Left ventricle myocardium inferior (tissue), 1 donor: ENCODE data around the gene IL36RN. TPM values are rescaled to one million over a fixed set of nuclear protein-coding genes. Genes with fewer than 3 reads are reported as not detected.

ENCODE experiments used
- DNase-seq: peaks from one replicate; pipeline ENCODE4 v3.0.0-alpha.2; 2020
- H3K27ac ChIP-seq: fragments of 200-600 bp; replicated peaks from 2 replicates; pipeline ENCODE4 v1.8.0; 2021
- H3K27me3 ChIP-seq: fragments of 200-600 bp; 2 replicates; pipeline ENCODE4 v1.8.0; 2021; ENCODE audit warnings: low read depth
- H3K36me3 ChIP-seq: fragments of 200-600 bp; 2 replicates; pipeline ENCODE4 v1.8.0; 2021
- H3K4me1 ChIP-seq: fragments of 200-600 bp; 2 replicates; pipeline ENCODE4 v1.8.0; 2021
- H3K4me3 ChIP-seq: fragments of 200-600 bp; 2 replicates; pipeline ENCODE4 v1.8.0; 2021; ENCODE audit warnings: mild to moderate bottlenecking, moderate library complexity
- H3K9me3 ChIP-seq: fragments of 200-600 bp; replicated peaks from 2 replicates; pipeline ENCODE4 v1.8.0; 2021
- CTCF ChIP-seq: fragments of 200-600 bp; IDR thresholded peaks from 2 replicates; pipeline ENCODE4 v1.8.0; 2021; ENCODE audit warnings: antibody characterized with exemption, mild to moderate bottlenecking, borderline replicate concordance
- intact Hi-C: fragments of 100-400 bp; cut with micrococcal nuclease; formaldehyde crosslinking; loops from one replicate; pipeline ENCODE4 v1.11.0; 2022
- long read RNA-seq: library from polyadenylated mRNA; unstranded; transcript quantifications from one replicate; pipeline ENCODE4 v2.0.0, GENCODE V29; 2021
- total RNA-seq: library from RNA; stranded (reverse); fragmentation: NEBNext Ultra II Directional; extraction: Animal tissue kit (Norgen Biotek cat#: 25700); gene quantifications from one replicate; pipeline ENCODE4 v1.2.1, GENCODE V29; 2021
- donor health status: DM: no; HTN: yes; CAD: no; lungs with severe emphysema.

Gene IL36RN
- total RNA-seq = not detected
- long read RNA-seq = 0 reads

GRCh38 chr2:113058998-113059960 is at the start of gene IL36RN:
Gene IL36RN (plus strand): TSS chr2:113059198. CDS start chr2:113059439, 241 bp downstream.
- Histone ChIP-seq H3K4me3 (no peak within 1 kb of the TSS), H3K27ac (no peak within 1 kb of the TSS), H3K36me3 (no peaks in the 10 kb centered on the region), H3K9me3 (peaks cover 20% of the 10 kb centered on the region), H3K4me1 (no peaks in the 10 kb centered on the region), H3K27me3 (peaks cover 39% of the 10 kb centered on the region)
- DNase-seq = no peak
- TF ChIP-seq CTCF = no peak
- intact Hi-C loops = no loop called here

- intact Hi-C loops = no loop called here
- DNase-seq = no peak
- Histone ChIP-seq H3K27ac (no peak overlapping the region), H3K4me3 (no peak overlapping the region), H3K36me3 (no peaks in the 10 kb centered on the region), H3K4me1 (no peaks in the 10 kb centered on the region), H3K9me3 (no peaks in the 10 kb centered on the region), H3K27me3 (peaks cover 12% of the 10 kb centered on the region)
- TF ChIP-seq CTCF = no peak
Measured at GRCh38 chr2:113009622-113010021, 49.4 kb upstream of the IL36RN start.

GRCh38 chr2:113010088-113010487 is 48.9 kb upstream of the IL36RN start:
- Histone ChIP-seq H3K27me3 (peaks cover 17% of the 10 kb centered on the region), H3K4me1 (no peaks in the 10 kb centered on the region), H3K27ac (no peak overlapping the region), H3K4me3 (no peak overlapping the region), H3K36me3 (no peaks in the 10 kb centered on the region), H3K9me3 (no peaks in the 10 kb centered on the region)
- TF ChIP-seq CTCF = no peak
- DNase-seq = no peak
- intact Hi-C loops = no loop called here

GRCh38 chr2:113011108-113011507 is 47.9 kb upstream of the IL36RN start:
- intact Hi-C loops = no loop called here
- Histone ChIP-seq H3K27ac (no peak overlapping the region), H3K4me3 (no peak overlapping the region), H3K9me3 (no peaks in the 10 kb centered on the region), H3K27me3 (peaks cover 27% of the 10 kb centered on the region), H3K36me3 (no peaks in the 10 kb centered on the region), H3K4me1 (no peaks in the 10 kb centered on the region)
- no peak for TF ChIP-seq CTCF
- DNase-seq = no peak

- no peaks in the 10 kb centered on the region for H3K36me3 ChIP-seq
- no peak overlapping the region for H3K4me3 ChIP-seq
- no peak for DNase-seq
- H3K27ac ChIP-seq = no peak overlapping the region
- peaks cover 36% of the 10 kb centered on the region for H3K27me3 ChIP-seq
- H3K9me3 ChIP-seq = no peaks in the 10 kb centered on the region
- intact Hi-C loops = no loop called here
- TF ChIP-seq CTCF = no peak
- no peaks in the 10 kb centered on the region for H3K4me1 ChIP-seq
Measured at GRCh38 chr2:113012436-113013335, 46.3 kb upstream of the IL36RN start.
